ENCODE results near the gene PKDCC. TPM values are rescaled to one million over a fixed set of nuclear protein-coding genes. Genes with fewer than 3 reads are reported as not detected.

Gene PKDCC
- total and polyA plus RNA-seq, 2 of the 8 experiments (the other 6 are each of a cell fraction or from before 2014, with no cell fraction given) = 49.9 to 80.1 TPM

DNA sequence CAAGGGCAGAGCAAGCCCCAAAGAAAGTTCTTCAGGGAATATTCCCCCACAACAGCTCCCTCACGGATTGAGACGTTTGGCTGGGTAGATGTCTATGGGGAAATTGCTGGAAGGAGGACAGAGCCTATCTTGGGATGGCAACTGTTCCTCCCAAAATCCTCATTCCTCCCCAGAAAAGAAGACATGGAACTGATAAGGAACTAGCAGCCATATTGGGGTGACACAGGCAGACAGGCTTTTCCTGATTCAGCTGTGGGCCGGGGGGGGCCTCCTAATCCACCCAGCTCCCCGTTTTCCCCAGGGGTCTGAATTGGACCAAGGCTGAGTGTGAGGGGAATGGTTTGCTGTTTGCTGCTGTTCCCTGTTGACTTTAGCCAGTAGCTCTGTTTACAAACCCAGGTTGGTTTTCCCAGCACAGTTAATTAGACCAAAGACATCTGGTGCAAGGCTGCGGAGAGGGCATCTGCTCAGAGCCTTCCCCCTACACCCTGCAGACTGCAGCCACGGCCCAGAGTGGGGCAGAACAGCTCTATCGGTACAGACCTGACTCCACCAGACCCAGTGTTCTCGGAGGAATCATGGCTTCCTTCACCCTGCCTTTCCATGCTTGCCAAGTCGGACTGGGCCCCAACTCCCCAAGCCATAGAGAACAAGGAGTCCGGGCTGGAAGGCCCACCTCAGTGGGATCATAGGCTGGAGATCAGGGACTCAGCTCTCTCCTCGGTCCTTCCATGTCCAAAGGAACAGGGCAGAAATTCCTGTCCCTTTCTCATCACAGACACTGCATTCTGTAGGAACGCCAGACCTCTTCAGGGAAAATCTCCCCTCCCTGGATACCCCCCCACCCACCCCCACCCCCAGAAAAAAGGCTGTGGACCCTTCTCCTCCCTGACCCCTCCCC is 1.7 kb upstream of the PKDCC start (continued):
- no peak for TF ChIP-seq NRF1 (IDR thresholded peaks at IDR 0.05; ENCODE audit: low read depth, low read length)
- TF ChIP-seq RXRA (IDR thresholded peaks at IDR 0.05; ENCODE audit: insufficient read depth, low read depth, low read length) = no peak
- no peak for TF ChIP-seq BRCA1 (IDR thresholded peaks at IDR 0.05; ENCODE audit: low read depth, low read length)
- TF ChIP-seq CHD1 (IDR thresholded peaks at IDR 0.05; ENCODE audit: low read depth, low read length) = no peak
- TF ChIP-seq EGR1 (IDR thresholded peaks at IDR 0.05; ENCODE audit: borderline replicate concordance, low read depth, low read length) = no peak
- TF ChIP-seq, protein P1, sequence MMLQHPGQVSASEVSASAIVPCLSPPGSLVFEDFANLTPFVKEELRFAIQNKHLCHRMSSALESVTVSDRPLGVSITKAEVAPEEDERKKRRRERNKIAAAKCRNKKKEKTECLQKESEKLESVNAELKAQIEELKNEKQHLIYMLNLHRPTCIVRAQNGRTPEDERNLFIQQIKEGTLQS (IDR thresholded peaks at IDR 0.05; ENCODE audit: insufficient read depth, low read depth, low read length) = no peak
- no peak for TF ChIP-seq RFX5 (IDR thresholded peaks at IDR 0.05; ENCODE audit: borderline replicate concordance, low read depth, low read length)
- TF ChIP-seq POLR2AphosphoS5 (IDR thresholded peaks at IDR 0.05; ENCODE audit: low read depth, low read length) = no peak
- TF ChIP-seq HDAC6 (IDR thresholded peaks at IDR 0.05; ENCODE audit: low read depth, low read length) = no peak
